Measurements from ENCODE around the gene PANK4.

PANK4 gene

GRCh38 chr1:2501820-2502119, 24.6 kb downstream of the PANK4 start:
- TF ChIP-seq CTCF (conservative IDR thresholded peaks at IDR 0.05; ENCODE audit: control insufficient read depth, insufficient read depth, low read depth, low read length) = no peak
- no peak for DNase-seq (ENCODE audit: low read depth)
- no peak overlapping the region for H3K4me3 ChIP-seq (ENCODE audit: control insufficient read depth, low read depth, low read length)

GRCh38 chr1:2501041-2501819, 25.2 kb downstream of the PANK4 start:
- DNase-seq (ENCODE audit: low read depth) = no peak
- no peak overlapping the region for H3K4me3 ChIP-seq (ENCODE audit: control insufficient read depth, low read depth, low read length)
- no peak for TF ChIP-seq CTCF (conservative IDR thresholded peaks at IDR 0.05; ENCODE audit: control insufficient read depth, insufficient read depth, low read depth, low read length)

- H3K4me3 ChIP-seq (ENCODE audit: control insufficient read depth, low read depth, low read length) = no peak overlapping the region
- TF ChIP-seq CTCF (conservative IDR thresholded peaks at IDR 0.05; ENCODE audit: control insufficient read depth, insufficient read depth, low read depth, low read length) = no peak
- no peak for DNase-seq (ENCODE audit: low read depth)
Observed at GRCh38 chr1:2499986-2500596, 26.3 kb downstream of the PANK4 start.

- no peak for DNase-seq (ENCODE audit: low read depth)
- no peak for TF ChIP-seq CTCF (conservative IDR thresholded peaks at IDR 0.05; ENCODE audit: control insufficient read depth, insufficient read depth, low read depth, low read length)
- H3K4me3 ChIP-seq (ENCODE audit: control insufficient read depth, low read depth, low read length) = no peak overlapping the region
Observed at GRCh38 chr1:2499260-2499659, 27.1 kb downstream of the PANK4 start.

- no peak for DNase-seq (ENCODE audit: low read depth)
- TF ChIP-seq CTCF (conservative IDR thresholded peaks at IDR 0.05; ENCODE audit: control insufficient read depth, insufficient read depth, low read depth, low read length) = no peak
- no peak overlapping the region for H3K4me3 ChIP-seq (ENCODE audit: control insufficient read depth, low read depth, low read length)
Observed at GRCh38 chr1:2498648-2499047, 27.7 kb downstream of the PANK4 start.

GRCh38 chr1:2497891-2498290, 28.5 kb downstream of the PANK4 start:
- DNase-seq (ENCODE audit: low read depth) = no peak
- no peak for TF ChIP-seq CTCF (conservative IDR thresholded peaks at IDR 0.05; ENCODE audit: control insufficient read depth, insufficient read depth, low read depth, low read length)
- no peak overlapping the region for H3K4me3 ChIP-seq (ENCODE audit: control insufficient read depth, low read depth, low read length)
